ENCODE measurements around the gene RNF26. TPM values are rescaled to one million over a fixed set of nuclear protein-coding genes. Genes with fewer than 3 reads are reported as not detected.

RNF26 gene
- total and polyA plus RNA-seq, 9 donors, result 7.0 to 25.8 (median 19.7) TPM

DNA sequence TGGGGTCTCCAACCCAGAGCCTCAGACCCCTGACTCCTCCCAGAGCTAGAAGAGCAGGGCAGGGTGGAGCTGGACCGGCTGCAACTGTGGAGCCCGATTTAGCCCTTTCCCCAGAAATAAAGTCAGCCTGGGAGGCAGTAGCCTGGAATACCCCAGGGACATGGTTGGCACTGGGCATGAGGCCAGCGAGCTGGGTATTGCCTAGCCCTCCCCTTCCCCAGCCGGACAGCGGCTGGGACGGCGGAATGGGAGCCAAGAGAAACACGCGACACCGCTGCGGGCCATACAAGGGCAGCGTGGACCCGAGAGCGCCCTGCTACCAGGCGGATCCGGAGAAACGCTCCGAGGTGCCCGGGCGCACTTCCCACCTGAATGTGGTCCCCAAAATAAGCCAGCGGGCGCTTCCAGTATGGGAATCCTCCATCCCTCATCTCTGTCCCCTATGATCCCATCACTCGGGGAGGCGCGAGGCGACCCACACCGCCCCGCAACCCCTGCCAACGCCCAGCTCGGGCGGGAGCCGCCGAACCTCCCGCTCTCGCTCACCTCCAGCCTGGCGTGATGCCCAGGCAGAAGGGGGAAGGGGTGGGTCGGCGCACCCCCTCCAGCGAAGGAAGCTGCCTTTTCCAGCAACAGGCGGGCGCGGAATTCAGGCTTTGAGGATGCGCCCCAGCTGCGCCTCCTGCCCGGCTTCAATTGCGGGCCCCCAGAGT is 18.2 kb upstream of the RNF26 start:
- intact Hi-C loops (cut with DNase I), result loop anchor here (5.0 to 10.0 kb wide), 3 partner anchors 101 to 111 kb away; partner anchors contain the start of gene CBL (in 3 of the 4)
- Histone ChIP-seq H3K4me3 (peak overlapping the region; percentile 51), H3K9me3 (no peaks in the 10 kb centered on the region), H3K4me1 (ENCODE audit: insufficient read depth) (peaks cover 13% of the 10 kb centered on the region), H3K36me3 (no peaks in the 10 kb centered on the region), H3K27me3 (no peaks in the 10 kb centered on the region), H3K27ac (peak overlapping the region; percentile 64 to 76)
- 0 to 1% (median 1%) methylated on average over 37 to 46 of the region's 46 CpGs for WGBS, 3 donors
- peak in 4 of 5 donors; percentile 53 to 62 (median 62) for DNase-seq
- TF ChIP-seq, protein P1, sequence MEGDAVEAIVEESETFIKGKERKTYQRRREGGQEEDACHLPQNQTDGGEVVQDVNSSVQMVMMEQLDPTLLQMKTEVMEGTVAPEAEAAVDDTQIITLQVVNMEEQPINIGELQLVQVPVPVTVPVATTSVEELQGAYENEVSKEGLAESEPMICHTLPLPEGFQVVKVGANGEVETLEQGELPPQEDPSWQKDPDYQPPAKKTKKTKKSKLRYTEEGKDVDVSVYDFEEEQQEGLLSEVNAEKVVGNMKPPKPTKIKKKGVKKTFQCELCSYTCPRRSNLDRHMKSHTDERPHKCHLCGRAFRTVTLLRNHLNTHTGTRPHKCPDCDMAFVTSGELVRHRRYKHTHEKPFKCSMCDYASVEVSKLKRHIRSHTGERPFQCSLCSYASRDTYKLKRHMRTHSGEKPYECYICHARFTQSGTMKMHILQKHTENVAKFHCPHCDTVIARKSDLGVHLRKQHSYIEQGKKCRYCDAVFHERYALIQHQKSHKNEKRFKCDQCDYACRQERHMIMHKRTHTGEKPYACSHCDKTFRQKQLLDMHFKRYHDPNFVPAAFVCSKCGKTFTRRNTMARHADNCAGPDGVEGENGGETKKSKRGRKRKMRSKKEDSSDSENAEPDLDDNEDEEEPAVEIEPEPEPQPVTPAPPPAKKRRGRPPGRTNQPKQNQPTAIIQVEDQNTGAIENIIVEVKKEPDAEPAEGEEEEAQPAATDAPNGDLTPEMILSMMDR (IDR thresholded peaks at IDR 0.05), result no peak
- TF ChIP-seq POLR2A (IDR thresholded peaks at IDR 0.05) (no peak), EP300 (IDR thresholded peaks at IDR 0.05) (no peak)

DNA sequence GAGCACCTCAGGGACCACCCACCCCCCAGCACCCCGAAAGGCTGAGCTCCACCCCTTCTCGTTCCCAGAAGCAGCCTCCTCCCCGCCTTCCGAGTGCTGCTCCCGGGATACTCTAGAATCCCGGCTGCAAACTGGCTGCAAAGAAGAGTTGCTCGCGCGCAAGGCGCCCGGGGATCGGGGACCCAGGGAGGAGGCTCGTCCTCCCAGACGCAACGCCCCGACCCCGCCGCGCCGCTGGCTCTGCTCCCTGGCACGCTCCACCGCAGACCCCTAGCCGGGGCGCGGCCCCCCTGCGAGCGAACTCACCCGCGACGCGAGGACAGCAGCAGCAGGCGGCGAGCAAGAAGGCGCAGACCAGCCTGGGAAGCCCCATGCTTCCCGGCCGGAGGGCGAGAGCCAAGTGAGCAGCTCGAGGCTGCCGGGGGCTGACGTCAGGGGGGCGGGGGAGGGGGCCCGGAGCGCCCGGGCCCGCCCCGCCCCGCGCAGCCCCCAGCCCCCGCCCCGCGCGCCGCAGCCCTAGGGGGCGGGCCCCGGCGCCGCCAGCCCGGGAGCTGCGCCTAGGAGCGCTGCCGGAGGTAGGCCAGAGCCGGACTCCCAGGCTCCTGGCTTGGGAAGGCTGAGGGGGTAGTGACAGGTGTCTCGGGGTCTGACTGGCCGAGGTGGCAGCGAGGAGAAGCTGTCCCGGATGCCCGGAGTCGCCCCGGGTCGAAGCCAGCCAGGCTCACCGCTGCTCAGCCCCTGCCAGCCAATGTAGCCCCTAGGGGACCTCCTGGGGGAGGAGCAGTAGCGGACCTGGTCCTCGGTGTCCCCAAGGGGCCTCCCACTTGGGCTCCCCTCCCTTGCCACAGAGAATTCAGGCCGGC is 17.4 kb upstream of the RNF26 start, which contains the start of gene MCAM:
MCAM (minus strand) TSS at position 402 of the 863 bp plus-strand sequence; CDS start at position 373, 29 bp downstream.
- DNase-seq, result peak in 3 of 5 donors; percentile 54 to 69 (median 55)
- WGBS, 3 donors, result 3 to 4% (median 3%) methylated on average over 36 to 74 of the region's 74 CpGs
- no peaks in the 10 kb centered on the region for H3K9me3 ChIP-seq
- peak within 1 kb of the TSS; percentile 51 for H3K4me3 ChIP-seq
- no peaks in the 10 kb centered on the region for H3K36me3 ChIP-seq
- TF ChIP-seq, protein P1 (IDR thresholded peaks at IDR 0.05), result no peak
- TF ChIP-seq POLR2A (IDR thresholded peaks at IDR 0.05) (no peak), EP300 (IDR thresholded peaks at IDR 0.05) (no peak)
- H3K27ac ChIP-seq, result peak within 1 kb of the TSS; percentile 64 to 76
- peaks cover 17% of the 10 kb centered on the region for H3K4me1 ChIP-seq (ENCODE audit: insufficient read depth)
- intact Hi-C loops (cut with DNase I), result loop anchor here (5.0 to 10.0 kb wide), 3 partner anchors 102 to 112 kb away; partner anchors contain the start of gene CBL (in 3 of the 4)
- no peaks in the 10 kb centered on the region for H3K27me3 ChIP-seq

DNA sequence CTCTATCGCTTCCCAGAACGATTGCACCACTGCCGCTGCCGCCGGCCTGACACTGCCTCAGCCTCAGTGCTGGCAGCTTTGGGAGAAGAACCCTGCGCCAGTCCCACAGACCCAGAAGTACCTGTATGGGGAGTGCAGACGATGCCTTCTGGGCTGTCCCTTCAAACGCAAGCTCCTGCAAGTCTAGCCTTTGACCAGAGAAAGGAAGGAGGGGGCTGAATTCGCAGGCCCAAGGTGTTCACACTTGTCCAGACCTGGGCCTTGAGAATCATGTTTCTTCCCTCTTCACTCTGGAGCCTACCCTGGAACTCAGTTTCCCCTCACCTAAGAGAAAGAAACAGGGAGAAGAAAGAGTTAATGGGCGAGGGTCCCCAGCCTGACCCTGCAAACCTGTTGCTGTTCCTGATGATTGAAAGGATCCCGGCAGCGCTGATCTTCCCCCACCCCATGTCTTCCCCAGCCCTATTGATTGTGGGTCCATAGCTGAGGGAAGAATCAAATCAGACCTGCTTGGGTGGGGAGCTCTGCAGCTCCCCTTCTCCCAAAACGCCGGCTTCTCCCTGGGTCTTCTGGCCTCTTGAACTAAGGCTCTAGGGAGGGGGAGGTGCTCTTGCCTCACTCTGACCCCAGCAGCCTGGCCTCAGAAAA is 16.6 kb upstream of the RNF26 start:
- Histone ChIP-seq H3K9me3 (no peaks in the 10 kb centered on the region), H3K4me1 (ENCODE audit: insufficient read depth) (peaks cover 17% of the 10 kb centered on the region), H3K4me3 (peak overlapping the region; percentile 51), H3K27me3 (no peaks in the 10 kb centered on the region), H3K27ac (peak overlapping the region; percentile 37 to 44), H3K36me3 (no peaks in the 10 kb centered on the region)
- intact Hi-C loops (cut with DNase I), result loop anchor here (5.0 to 10.0 kb wide), 3 partner anchors 103 to 113 kb away; partner anchors contain the start of gene CBL (in 3 of the 4)
- TF ChIP-seq EP300 (IDR thresholded peaks at IDR 0.05), result no peak
- TF ChIP-seq, protein P1 (IDR thresholded peaks at IDR 0.05), result no peak
- TF ChIP-seq POLR2A (IDR thresholded peaks at IDR 0.05), result no peak
- WGBS, 3 donors, result 66 to 75% (median 66%) methylated on average over 14 of the region's 14 CpGs
- no peak for DNase-seq
